ENCODE results near the gene NAA50. TPM values are rescaled to one million over a fixed set of nuclear protein-coding genes. Genes with fewer than 3 reads are reported as not detected.

Gene NAA50
- total RNA-seq, 4 donors from 2014 or later = 90.5 to 171 (median 121) TPM

DNA sequence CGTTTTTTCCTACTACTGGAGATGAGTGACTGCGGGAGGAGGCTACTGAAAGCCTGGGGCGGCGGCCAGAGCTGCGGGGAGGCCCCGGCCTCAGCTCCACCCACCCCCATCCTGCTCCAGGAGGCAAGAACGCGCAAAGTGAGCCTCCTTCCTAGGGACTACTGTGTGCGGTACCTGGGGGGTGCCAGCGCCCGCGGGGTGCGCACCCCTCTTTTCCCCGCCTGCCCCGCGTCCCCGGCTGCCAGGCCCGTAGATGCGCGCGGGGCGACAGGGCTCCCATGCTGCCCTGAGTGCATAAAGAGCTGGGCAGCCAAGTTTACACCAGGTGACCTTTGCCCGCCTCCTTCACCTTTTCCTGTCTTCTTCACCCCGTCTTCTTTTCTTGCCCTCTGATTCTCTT lies 47.1 kb downstream of the NAA50 start:
- H3K36me3 ChIP-seq = no peaks in the 10 kb centered on the region
- H3K27me3 ChIP-seq = no peaks in the 10 kb centered on the region
- TF ChIP-seq, protein P1, sequence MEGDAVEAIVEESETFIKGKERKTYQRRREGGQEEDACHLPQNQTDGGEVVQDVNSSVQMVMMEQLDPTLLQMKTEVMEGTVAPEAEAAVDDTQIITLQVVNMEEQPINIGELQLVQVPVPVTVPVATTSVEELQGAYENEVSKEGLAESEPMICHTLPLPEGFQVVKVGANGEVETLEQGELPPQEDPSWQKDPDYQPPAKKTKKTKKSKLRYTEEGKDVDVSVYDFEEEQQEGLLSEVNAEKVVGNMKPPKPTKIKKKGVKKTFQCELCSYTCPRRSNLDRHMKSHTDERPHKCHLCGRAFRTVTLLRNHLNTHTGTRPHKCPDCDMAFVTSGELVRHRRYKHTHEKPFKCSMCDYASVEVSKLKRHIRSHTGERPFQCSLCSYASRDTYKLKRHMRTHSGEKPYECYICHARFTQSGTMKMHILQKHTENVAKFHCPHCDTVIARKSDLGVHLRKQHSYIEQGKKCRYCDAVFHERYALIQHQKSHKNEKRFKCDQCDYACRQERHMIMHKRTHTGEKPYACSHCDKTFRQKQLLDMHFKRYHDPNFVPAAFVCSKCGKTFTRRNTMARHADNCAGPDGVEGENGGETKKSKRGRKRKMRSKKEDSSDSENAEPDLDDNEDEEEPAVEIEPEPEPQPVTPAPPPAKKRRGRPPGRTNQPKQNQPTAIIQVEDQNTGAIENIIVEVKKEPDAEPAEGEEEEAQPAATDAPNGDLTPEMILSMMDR (IDR thresholded peaks at IDR 0.05) = no peak
- TF ChIP-seq POLR2A (IDR thresholded peaks at IDR 0.05) = no peak
- peaks cover 0 to 5% of the 10 kb centered on the region in 2 donors for H3K4me1 ChIP-seq
- no peaks in the 10 kb centered on the region for H3K9me3 ChIP-seq
- intact Hi-C loops (cut with DNase I; ENCODE audit: low total_unique reads) = no loop called here
- H3K27ac ChIP-seq = peak overlapping the region in 1 of 2 donors; percentile 88
- H3K4me3 ChIP-seq = peak overlapping the region in 1 of 2 donors; percentile 11
- peak; percentile 22 to 29 for DNase-seq

DNA sequence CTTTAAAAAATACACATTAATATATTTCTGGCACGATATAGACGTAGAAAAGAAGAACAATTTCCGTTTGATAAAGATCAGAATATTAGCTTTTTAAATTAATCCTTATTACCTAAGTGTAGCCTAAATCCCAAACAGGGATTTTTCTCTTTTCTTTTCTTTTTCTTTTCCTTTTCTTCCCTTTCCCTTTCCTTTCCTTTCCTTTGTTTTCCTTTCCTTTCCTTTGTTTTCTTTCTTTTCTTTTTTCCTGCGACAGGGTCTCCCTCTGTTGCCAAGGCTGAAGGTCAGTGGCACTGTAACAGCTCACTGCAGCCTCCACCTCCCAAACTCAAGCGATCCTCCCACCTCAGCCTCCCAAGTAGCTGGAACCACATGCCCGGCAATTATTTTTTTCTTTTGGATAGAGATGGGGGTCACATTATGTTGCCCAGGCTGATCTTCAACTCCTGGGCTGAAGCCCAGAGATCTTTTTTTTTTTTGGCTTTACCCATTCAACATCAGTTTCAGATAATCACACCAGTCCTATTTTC lies 47.8 kb downstream of the NAA50 start:
- H3K27ac ChIP-seq = peak overlapping the region; percentile 88 to 100
- intact Hi-C loops (cut with DNase I; ENCODE audit: low total_unique reads) = no loop called here
- no peak overlapping the region for H3K4me3 ChIP-seq

DNA sequence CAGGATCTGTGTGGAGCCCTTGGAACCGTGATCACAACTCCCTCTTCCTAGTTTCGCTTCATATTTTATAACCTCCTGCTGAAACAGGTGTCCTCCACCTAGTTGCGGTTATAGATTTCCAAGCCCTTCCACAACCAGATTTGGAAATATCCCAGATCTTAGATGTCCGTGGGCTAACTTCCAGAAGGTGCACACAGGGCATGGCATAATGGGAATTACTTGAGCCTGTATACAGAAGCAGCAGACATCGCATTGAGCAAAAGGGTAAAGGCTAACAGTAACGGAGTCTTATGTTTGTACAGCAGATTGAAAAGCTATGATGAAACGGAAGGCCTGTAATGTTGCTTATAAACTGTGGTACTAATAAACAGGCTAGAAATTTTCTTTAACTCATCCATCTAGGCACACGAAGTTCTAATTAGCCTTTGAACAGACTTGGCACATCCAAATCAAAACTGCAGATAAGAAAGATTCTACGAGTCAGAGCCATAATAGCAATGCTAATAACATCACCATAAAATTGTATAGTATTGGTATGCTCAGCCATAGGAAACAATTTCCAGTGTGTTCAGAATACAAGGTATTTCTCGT lies 48.5 kb downstream of the NAA50 start:
- H3K27ac ChIP-seq = peak overlapping the region; percentile 88 to 100
- DNase-seq = no peak
- TF ChIP-seq, protein P1 (IDR thresholded peaks at IDR 0.05) = no peak
- no peak for TF ChIP-seq POLR2A (IDR thresholded peaks at IDR 0.05)

More for the DNA sequence above, 47.8 kb downstream of the NAA50 start:
- no peak for TF ChIP-seq POLR2A (IDR thresholded peaks at IDR 0.05)
- TF ChIP-seq, protein P1 (IDR thresholded peaks at IDR 0.05) = no peak
- Histone ChIP-seq H3K4me1 (peaks cover 0 to 5% of the 10 kb centered on the region in 2 donors), H3K36me3 (no peaks in the 10 kb centered on the region), H3K27me3 (no peaks in the 10 kb centered on the region), H3K9me3 (no peaks in the 10 kb centered on the region)
- no peak for DNase-seq

DNA sequence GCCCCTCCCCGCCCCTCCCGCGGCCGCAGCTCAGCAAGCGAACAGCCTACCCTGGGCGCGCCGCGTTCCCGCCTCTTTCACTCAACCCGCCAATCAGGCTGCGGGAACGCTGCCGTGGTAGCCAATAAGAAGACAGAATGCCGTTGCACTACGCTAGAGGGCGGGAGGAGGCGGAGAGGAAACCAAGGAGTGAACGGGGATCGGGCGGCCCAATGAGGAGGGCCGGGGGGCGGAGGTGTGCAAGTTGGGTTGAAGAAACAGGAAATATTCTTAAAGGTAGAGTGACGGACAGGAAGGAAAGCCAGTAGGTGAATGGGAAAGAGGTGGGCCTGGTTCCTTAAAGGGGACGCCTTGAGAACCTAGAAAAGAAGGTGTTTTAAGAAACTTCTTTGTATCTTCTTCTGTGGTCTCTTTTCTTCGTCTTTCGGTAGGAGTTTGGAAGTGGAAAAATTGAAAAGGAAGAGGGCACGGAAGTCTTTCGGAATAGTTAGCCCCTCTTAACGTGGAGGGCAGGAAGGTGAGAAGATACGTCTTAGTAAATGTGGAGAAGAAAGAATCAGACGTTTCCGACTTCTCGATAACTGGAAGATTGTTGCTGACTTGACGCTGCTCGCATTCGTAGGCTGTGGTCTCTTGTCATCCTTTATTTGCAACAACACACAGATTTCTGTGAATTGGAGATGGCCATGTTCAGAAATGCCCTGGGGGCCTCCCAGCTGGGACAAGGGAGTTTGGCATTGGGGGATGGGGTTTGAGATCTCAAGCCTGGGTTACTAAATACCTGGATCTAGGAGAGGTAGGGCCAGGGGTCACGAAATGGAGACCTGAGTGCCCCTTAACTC lies 49.2 kb downstream of the NAA50 start:
- H3K4me3 ChIP-seq = peak overlapping the region; percentile 86 to 98
- H3K4me1 ChIP-seq = peaks cover 0 to 5% of the 10 kb centered on the region in 2 donors
- DNase-seq = peak; percentile 99
- intact Hi-C loops (cut with DNase I; ENCODE audit: low total_unique reads) = no loop called here
- H3K27ac ChIP-seq = peak overlapping the region; percentile 100
- no peaks in the 10 kb centered on the region for H3K36me3 ChIP-seq
- peak in 1 of 2 donors; percentile 31 for TF ChIP-seq POLR2A (IDR thresholded peaks at IDR 0.05)
- TF ChIP-seq, protein P1 (IDR thresholded peaks at IDR 0.05) = peak in 1 of 4 experiments; percentile 50
- H3K27me3 ChIP-seq = no peaks in the 10 kb centered on the region
- no peaks in the 10 kb centered on the region for H3K9me3 ChIP-seq

More for the DNA sequence above, 48.5 kb downstream of the NAA50 start:
- Histone ChIP-seq H3K4me3 (peak overlapping the region; percentile 50 to 59), H3K36me3 (no peaks in the 10 kb centered on the region), H3K4me1 (peaks cover 0 to 5% of the 10 kb centered on the region in 2 donors), H3K27me3 (no peaks in the 10 kb centered on the region), H3K9me3 (no peaks in the 10 kb centered on the region)
- intact Hi-C loops (cut with DNase I; ENCODE audit: low total_unique reads) = no loop called here
